H1 (cell line): Measurements from ENCODE around the gene ANKMY2. TPM values are rescaled to one million over a fixed set of nuclear protein-coding genes. Genes with fewer than 3 reads are reported as not detected.

Experiments used
- CHD1 ChIP-seq: IDR thresholded peaks from 2 replicates; pipeline ENCODE4 v1.6.1; 2012; ENCODE audit warnings: low read depth, low read length, improper control_type of control experiment
- CHD7 ChIP-seq: fragments of 300-600 bp; sonication (generic); IDR thresholded peaks from 2 replicates; pipeline ENCODE4 v1.7.1; 2012; ENCODE audit warnings: low read length, moderate library complexity, mild to moderate bottlenecking, inconsistent platforms; ENCODE audit not compliant: insufficient replicate concordance
- CTCF ChIP-seq, 3 experiments: IDR thresholded peaks; 1 replicate in 2 of 3; 2 replicates in 1 of 3; pipeline versions ENCODE4 v1.5.1 to v1.6.1; 2011; ENCODE audit warnings: low read length in 3 of 3, mild to moderate bottlenecking in 3 of 3, inconsistent platforms in 2 of 3, low read depth in 1 of 3, moderate library complexity in 1 of 3; ENCODE audit not compliant: insufficient read depth in 1 of 3; ENCODE audit errors: control extremely low read depth in 1 of 3
- POU5F1 ChIP-seq: IDR thresholded peaks from 2 replicates; pipeline ENCODE4 v1.6.1; 2011; ENCODE audit warnings: low read depth, mild to moderate bottlenecking, low read length, moderate library complexity
- SIN3A ChIP-seq, 2 experiments: IDR thresholded peaks in 1 of 2; conservative IDR thresholded peaks in 1 of 2; 2 replicates each; pipeline ENCODE4 v1.6.1; 2011 to 2012; ENCODE audit warnings: low read length in 2 of 2, improper control_type of control experiment in 1 of 2, low read depth in 1 of 2, mild to moderate bottlenecking in 1 of 2
- SP1 ChIP-seq: IDR thresholded peaks from 2 replicates; pipeline ENCODE4 v1.6.1; 2011; ENCODE audit warnings: low read depth, low read length
- TAF1 ChIP-seq: IDR thresholded peaks from 2 replicates; pipeline ENCODE4 v1.6.1; 2011; ENCODE audit warnings: mild to moderate bottlenecking, low read depth, low read length
- TBP ChIP-seq: IDR thresholded peaks from 2 replicates; pipeline ENCODE4 v1.6.1; 2011; ENCODE audit warnings: low read depth, low read length, improper control_type of control experiment
- polyA plus RNA-seq, 7 experiments: library from polyadenylated mRNA; depleted of rRNA in 3 of 7; stranded (reverse) in 5 of 7; unstranded in 2 of 7; fragments of >200 nt in 5 of 7; fragments of 200-250 nt in 2 of 7; gene quantifications; 1 replicate in 5 of 7; 2 replicates in 1 of 7; 4 replicates in 1 of 7; pipeline versions ENCODE4 v1.2.1 to v1.2.3, GENCODE V29; 2011 to 2013; ENCODE audit warnings: missing spikeins in 2 of 7, mixed read lengths in 2 of 7
- total RNA-seq: library from RNA; stranded (reverse); fragmentation: NEBNext Ultra II Directional; extraction: Animal tissue kit (Norgen Biotek cat#: 25700); gene quantifications from 2 replicates; pipeline ENCODE4 v1.2.1, GENCODE V29; 2021

ANKMY2 gene
- total and polyA plus RNA-seq, 2 of the 8 experiments (the other 6 are each of a cell fraction or from before 2014, with no cell fraction given) = 5.2 to 9.3 TPM

GRCh38 chr7:16606704-16607103, 38.9 kb downstream of the ANKMY2 start (continued):
- TF ChIP-seq CHD7 = no peak
- TF ChIP-seq CTCF (IDR thresholded peaks at IDR 0.05; ENCODE audit: control extremely low read depth in 1 of 3, insufficient read depth in 1 of 3, low read depth in 1 of 3, low read length in 3 of 3) = no peak
- no peak for TF ChIP-seq TAF1
- TF ChIP-seq POU5F1 = no peak
- no peak for TF ChIP-seq CHD1
- TF ChIP-seq SP1 = no peak
- no peak for TF ChIP-seq SIN3A (conservative IDR thresholded peaks at IDR 0.05 in 1 of 2, IDR thresholded peaks at IDR 0.05 in 1 of 2; ENCODE audit: low read depth in 1 of 2, low read length in 2 of 2)
- no peak for TF ChIP-seq TBP
